ENCODE measurements around the gene STH. TPM values are rescaled to one million over a fixed set of nuclear protein-coding genes. Genes with fewer than 3 reads are reported as not detected.

Gene STH
- total and polyA plus RNA-seq, 2 donors from 2014 or later = not detected

GRCh38 chr17:45990886-45991285, 8.2 kb upstream of the STH start:
- TF ChIP-seq CTCF (IDR thresholded peaks at IDR 0.05; ENCODE audit: borderline replicate concordance, extremely low read depth, insufficient read depth) = no peak
- H3K9me3 ChIP-seq (ENCODE audit: control insufficient read depth in 2 of 3, insufficient read depth in 1 of 3, low read length in 3 of 3) = no peaks in the 10 kb centered on the region
- no peak overlapping the region for H3K4me3 ChIP-seq (ENCODE audit: low read length in 3 of 3)
- DNase-seq = no peak
- H3K9ac ChIP-seq (ENCODE audit: low read length in 3 of 3) = no peak overlapping the region
- FAIRE-seq = no peak
- H3K4me1 ChIP-seq (ENCODE audit: control insufficient read depth in 2 of 3, insufficient read depth in 2 of 3, low read depth in 1 of 3, low read length in 3 of 3) = no peaks in the 10 kb centered on the region
- no peaks in the 10 kb centered on the region for H3K27me3 ChIP-seq (ENCODE audit: control insufficient read depth, insufficient read depth, low read length)
- H3K27ac ChIP-seq (ENCODE audit: low read depth in 2 of 2, low read length in 2 of 2) = no peak overlapping the region
- peaks cover 0 to 6% (median 0%) of the 10 kb centered on the region in 3 donors for H3K36me3 ChIP-seq (ENCODE audit: control insufficient read depth in 2 of 3, insufficient read depth in 3 of 3, low read length in 3 of 3)
- intact Hi-C loops (cut with DNase I) = no loop called here

DNA sequence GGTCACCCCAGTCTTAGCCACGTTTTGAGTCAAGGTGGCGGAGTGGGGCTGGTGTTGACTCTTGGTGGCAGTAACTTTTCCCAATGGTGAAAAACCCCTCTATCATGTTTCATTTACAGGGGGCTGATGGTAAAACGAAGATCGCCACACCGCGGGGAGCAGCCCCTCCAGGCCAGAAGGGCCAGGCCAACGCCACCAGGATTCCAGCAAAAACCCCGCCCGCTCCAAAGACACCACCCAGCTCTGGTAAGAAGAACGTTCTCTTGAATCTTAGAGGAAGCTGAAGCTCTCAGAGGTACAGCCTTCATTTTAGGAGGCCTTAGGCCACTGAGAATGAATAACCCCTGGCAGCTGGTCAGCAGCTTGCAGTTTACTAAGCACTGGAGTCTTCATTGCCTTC, 7.7 kb upstream of the STH start:
- intact Hi-C loops (cut with DNase I) = no loop called here

DNA sequence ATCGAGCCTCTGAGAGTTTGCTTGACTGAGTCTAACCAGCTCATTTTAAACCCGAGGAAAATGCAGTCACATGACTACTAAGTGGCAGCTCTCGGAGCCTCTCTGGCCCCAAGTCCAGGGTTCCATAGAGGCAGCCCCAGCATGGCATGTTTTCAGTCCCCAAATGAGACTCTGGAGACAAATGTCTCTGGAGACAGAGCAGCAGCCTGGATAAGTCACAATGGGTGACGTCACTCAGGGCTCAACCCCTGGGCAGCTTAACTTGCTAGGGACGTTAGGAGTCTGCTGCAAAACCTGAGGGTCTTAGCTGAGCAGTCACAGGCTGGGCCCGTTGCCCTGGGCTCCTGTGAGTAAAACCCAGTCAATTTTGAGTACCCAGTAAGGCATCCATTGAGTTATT, 6.9 kb upstream of the STH start:
- FAIRE-seq = no peak
- Histone ChIP-seq H3K36me3 (ENCODE audit: control insufficient read depth in 2 of 3, insufficient read depth in 3 of 3, low read length in 3 of 3) (peaks cover 0 to 6% (median 0%) of the 10 kb centered on the region in 3 donors), H3K27me3 (ENCODE audit: control insufficient read depth, insufficient read depth, low read length) (no peaks in the 10 kb centered on the region), H3K9ac (ENCODE audit: low read length in 3 of 3) (no peak overlapping the region), H3K4me3 (ENCODE audit: low read length in 3 of 3) (no peak overlapping the region), H3K27ac (ENCODE audit: low read depth in 2 of 2, low read length in 2 of 2) (no peak overlapping the region), H3K9me3 (ENCODE audit: control insufficient read depth in 2 of 3, insufficient read depth in 1 of 3, low read length in 3 of 3) (no peaks in the 10 kb centered on the region), H3K4me1 (ENCODE audit: control insufficient read depth in 2 of 3, insufficient read depth in 2 of 3, low read depth in 1 of 3, low read length in 3 of 3) (no peaks in the 10 kb centered on the region)
- no peak for TF ChIP-seq CTCF (IDR thresholded peaks at IDR 0.05; ENCODE audit: borderline replicate concordance, extremely low read depth, insufficient read depth)
- intact Hi-C loops (cut with DNase I) = no loop called here
- no peak for DNase-seq

More for the DNA sequence above, 7.7 kb upstream of the STH start:
- Histone ChIP-seq H3K27ac (ENCODE audit: low read depth in 2 of 2, low read length in 2 of 2) (no peak overlapping the region), H3K36me3 (ENCODE audit: control insufficient read depth in 2 of 3, insufficient read depth in 3 of 3, low read length in 3 of 3) (peaks cover 0 to 6% (median 0%) of the 10 kb centered on the region in 3 donors), H3K9ac (ENCODE audit: low read length in 3 of 3) (no peak overlapping the region), H3K9me3 (ENCODE audit: control insufficient read depth in 2 of 3, insufficient read depth in 1 of 3, low read length in 3 of 3) (no peaks in the 10 kb centered on the region), H3K4me1 (ENCODE audit: control insufficient read depth in 2 of 3, insufficient read depth in 2 of 3, low read depth in 1 of 3, low read length in 3 of 3) (no peaks in the 10 kb centered on the region), H3K4me3 (ENCODE audit: low read length in 3 of 3) (no peak overlapping the region), H3K27me3 (ENCODE audit: control insufficient read depth, insufficient read depth, low read length) (no peaks in the 10 kb centered on the region)
- DNase-seq (peak in 1 of 5 donors; percentile 52), FAIRE-seq (no peak)
- no peak for TF ChIP-seq CTCF (IDR thresholded peaks at IDR 0.05; ENCODE audit: borderline replicate concordance, extremely low read depth, insufficient read depth)

DNA sequence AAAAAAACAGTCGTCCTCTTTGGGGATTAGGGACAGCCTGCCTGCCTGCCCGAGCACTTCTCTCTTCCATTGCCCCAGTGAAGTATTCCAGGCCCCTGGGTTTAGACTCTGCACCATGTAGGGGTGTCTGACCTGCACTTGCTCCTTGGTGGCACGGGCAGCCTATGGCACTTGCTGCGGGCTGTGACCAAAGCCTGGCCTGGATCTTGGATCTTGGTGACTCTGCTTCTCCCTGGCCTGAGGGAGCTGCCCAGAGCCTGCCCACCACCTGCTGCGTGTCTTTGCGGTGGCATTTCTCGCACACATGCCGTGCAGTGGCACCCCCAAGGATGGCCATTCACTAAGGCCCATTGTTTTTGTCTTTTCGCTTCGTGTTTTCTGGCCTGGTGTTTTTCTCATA, 6.1 kb upstream of the STH start:
- Histone ChIP-seq H3K9ac (ENCODE audit: low read length in 3 of 3) (no peak overlapping the region), H3K9me3 (ENCODE audit: control insufficient read depth in 2 of 3, insufficient read depth in 1 of 3, low read length in 3 of 3) (no peaks in the 10 kb centered on the region), H3K4me1 (ENCODE audit: control insufficient read depth in 2 of 3, insufficient read depth in 2 of 3, low read depth in 1 of 3, low read length in 3 of 3) (no peaks in the 10 kb centered on the region), H3K27ac (ENCODE audit: low read depth in 2 of 2, low read length in 2 of 2) (no peak overlapping the region), H3K36me3 (ENCODE audit: control insufficient read depth in 2 of 3, insufficient read depth in 3 of 3, low read length in 3 of 3) (peaks cover 0 to 6% (median 0%) of the 10 kb centered on the region in 3 donors), H3K4me3 (ENCODE audit: low read length in 3 of 3) (no peak overlapping the region), H3K27me3 (ENCODE audit: control insufficient read depth, insufficient read depth, low read length) (no peaks in the 10 kb centered on the region)
- TF ChIP-seq CTCF (IDR thresholded peaks at IDR 0.05; ENCODE audit: borderline replicate concordance, extremely low read depth, insufficient read depth) = no peak
- intact Hi-C loops (cut with DNase I) = no loop called here
- FAIRE-seq = no peak
- DNase-seq = peak in 2 of 5 donors; percentile 36 to 41
